ENCODE data around the gene NIF3L1. TPM values are rescaled to one million over a fixed set of nuclear protein-coding genes. Genes with fewer than 3 reads are reported as not detected.

Gene NIF3L1
- polyA plus RNA-seq, 2 of the 4 experiments (the other 2 are of a cell fraction) = 49.5 to 103 TPM

- Histone ChIP-seq H3K9me3 (no peaks in the 10 kb centered on the region), H3K4me3 (no peak overlapping the region), H3K4me2 (peak overlapping the region; percentile 50), H3K4me1 (peaks cover 33% of the 10 kb centered on the region), H3K27ac (peak overlapping the region; percentile 19 to 23; a peak in 4 of 6 replicates)
- 52% methylated on average over 2 of the region's 2 CpGs for WGBS (ENCODE audit: missing lambda C conversion rate)
- ATAC-seq (peak; percentile 66 to 77; a peak in 4 of 6 replicates), DNase-seq (ENCODE audit: low read depth in 1 of 2, low spot score in 1 of 2) (peak in 1 of 2 experiments; percentile 30), FAIRE-seq (no peak)
- ChIA-PET CTCF (interaction anchor here (0.7 to 1.7 kb wide), 5 partner anchors 13 to 186 kb away, joined by 3 to 5 read pairs (median 4); partner anchors contain the start of gene ORC2), POLR2A (no interaction called here)
- TF ChIP-seq ESRRA (IDR thresholded peaks at IDR 0.05; ENCODE audit: borderline replicate concordance, low read length) (no peak), RAD21 (conservative IDR thresholded peaks at IDR 0.05 in 1 of 2, IDR thresholded peaks at IDR 0.05 in 1 of 2) (no peak), ELK1 (IDR thresholded peaks at IDR 0.05; ENCODE audit: low read depth, low read length) (no peak), CHD2 (IDR thresholded peaks at IDR 0.05; ENCODE audit: low read length, partially characterized antibody) (no peak), NPAS2 (CRISPR knock-in tag; IDR thresholded peaks at IDR 0.05; ENCODE audit: borderline replicate concordance) (no peak), REST (IDR thresholded peaks at IDR 0.05) (no peak), USF2 (IDR thresholded peaks at IDR 0.05) (no peak), CTCF (IDR thresholded peaks at IDR 0.05) (no peak), ZFP36 (IDR thresholded peaks at IDR 0.05; ENCODE audit: borderline replicate concordance, partially characterized antibody) (no peak), RNF2 (IDR thresholded peaks at IDR 0.05; ENCODE audit: borderline replicate concordance, low read depth) (no peak), HOXB5 (CRISPR knock-in tag; IDR thresholded peaks at IDR 0.05) (no peak), TP53 (CRISPR knock-in tag; IDR thresholded peaks at IDR 0.05) (no peak)
These were observed 40.4 kb downstream of the NIF3L1 start for GRCh38 chr2:200929334-200930249.

- H3K27ac ChIP-seq = no peak overlapping the region
- FAIRE-seq (no peak), ATAC-seq (no peak), DNase-seq (ENCODE audit: low read depth in 1 of 2, low spot score in 1 of 2) (no peak)
- H3K4me3 ChIP-seq = no peak overlapping the region
- TF ChIP-seq CHD4 (IDR thresholded peaks at IDR 0.05; ENCODE audit: borderline replicate concordance) (no peak), CEBPB (IDR thresholded peaks at IDR 0.05) (peak; percentile 65 to 69; a peak in 3 of 4 replicates), HES2 (IDR thresholded peaks at IDR 0.05) (peak; percentile 24; the same call in 1 of the 2 replicates)
- POLR2A ChIA-PET = no interaction called here
- peak overlapping the region; percentile 28 for H3K4me2 ChIP-seq
- H3K4me1 ChIP-seq = peaks cover 33% of the 10 kb centered on the region
- 63% methylated on average over 3 of the region's 3 CpGs for WGBS (ENCODE audit: missing lambda C conversion rate)
- CTCF ChIA-PET = interaction anchor here (0.9 kb wide), 1 partner anchor 252 kb away, joined by 3 read pairs; the partner anchor contains the start of gene CASP10
- H3K9me3 ChIP-seq = no peaks in the 10 kb centered on the region
These were observed 41.9 kb downstream of the NIF3L1 start for GRCh38 chr2:200930947-200931626.

All from A549 (cell line).